IMR-90 (cell line): Measurements from ENCODE around the gene COPS7A.

Source experiments
- CEBPB ChIP-seq: IDR thresholded peaks from 2 replicates; pipeline ENCODE4 v1.6.1; 2012; ENCODE audit warnings: low read depth, low read length, improper control_type of control experiment
- CHD1 ChIP-seq: IDR thresholded peaks from 2 replicates; pipeline ENCODE4 v1.6.1; 2012; ENCODE audit warnings: low read depth, low read length, improper control_type of control experiment
- CTCF ChIP-seq: conservative IDR thresholded peaks from 2 replicates; pipeline ENCODE4 v1.5.1; 2012; ENCODE audit warnings: mild to moderate bottlenecking, low read depth, low read length, improper control_type of control experiment
- MAFK ChIP-seq: IDR thresholded peaks from 2 replicates; pipeline ENCODE4 v1.6.1; 2012; ENCODE audit warnings: low read depth, low read length, improper control_type of control experiment
- MXI1 ChIP-seq: IDR thresholded peaks from 2 replicates; pipeline ENCODE4 v1.6.1; 2012; ENCODE audit warnings: low read depth, mild to moderate bottlenecking, low read length, moderate library complexity, borderline replicate concordance
- POLR2A ChIP-seq: IDR thresholded peaks from 2 replicates; pipeline ENCODE4 v1.6.1; 2012; ENCODE audit warnings: mild to moderate bottlenecking, low read depth, low read length
- RAD21 ChIP-seq: IDR thresholded peaks from 2 replicates; pipeline ENCODE4 v1.6.1; 2012; ENCODE audit warnings: low read length, improper control_type of control experiment
- SMC3 ChIP-seq: fragments of 150-350 bp; IDR thresholded peaks from 2 replicates; pipeline ENCODE4 v1.6.1; 2016; ENCODE audit warnings: low read depth, mild to moderate bottlenecking, antibody characterized with exemption, low read length, moderate library complexity
- USF2 ChIP-seq: fragments of 150-350 bp; IDR thresholded peaks from 2 replicates; pipeline ENCODE4 v1.6.1; 2017; ENCODE audit warnings: mild to moderate bottlenecking, antibody characterized with exemption, low read length, low read depth
- TF ChIP-seq, protein P1 (sequence below): fragments of 150-350 bp; IDR thresholded peaks from 2 replicates; pipeline ENCODE4 v1.6.1; 2016; ENCODE audit warnings: low read depth, mild to moderate bottlenecking, low read length, moderate library complexity, borderline replicate concordance

GRCh38 chr12:6772331-6772695 lies 48.5 kb downstream of the COPS7A start, which contains the start of gene LAG3:
- TF ChIP-seq CTCF: no peak
- TF ChIP-seq MXI1: no peak
- no peak for TF ChIP-seq POLR2A
- TF ChIP-seq SMC3: no peak
- TF ChIP-seq RAD21: no peak
- no peak for TF ChIP-seq CHD1
- TF ChIP-seq USF2: no peak
- TF ChIP-seq, protein P1, sequence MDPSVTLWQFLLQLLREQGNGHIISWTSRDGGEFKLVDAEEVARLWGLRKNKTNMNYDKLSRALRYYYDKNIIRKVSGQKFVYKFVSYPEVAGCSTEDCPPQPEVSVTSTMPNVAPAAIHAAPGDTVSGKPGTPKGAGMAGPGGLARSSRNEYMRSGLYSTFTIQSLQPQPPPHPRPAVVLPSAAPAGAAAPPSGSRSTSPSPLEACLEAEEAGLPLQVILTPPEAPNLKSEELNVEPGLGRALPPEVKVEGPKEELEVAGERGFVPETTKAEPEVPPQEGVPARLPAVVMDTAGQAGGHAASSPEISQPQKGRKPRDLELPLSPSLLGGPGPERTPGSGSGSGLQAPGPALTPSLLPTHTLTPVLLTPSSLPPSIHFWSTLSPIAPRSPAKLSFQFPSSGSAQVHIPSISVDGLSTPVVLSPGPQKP: no peak
- TF ChIP-seq MAFK: no peak
- TF ChIP-seq CEBPB: no peak
